IPS-11a (cell line): ENCODE data around the gene RUSC1.
"Not testable (repeated sequence)": the region's sequence is repeated elsewhere in the genome, so short reads cannot be mapped to it uniquely, and the experiment has no call there.

Experiments
- H3K4me3 ChIP-seq: one replicate; pipeline ENCODE4 v1.5.1; 2013; ENCODE audit warnings: low read depth, low read length, control low read depth

Gene RUSC1

DNA sequence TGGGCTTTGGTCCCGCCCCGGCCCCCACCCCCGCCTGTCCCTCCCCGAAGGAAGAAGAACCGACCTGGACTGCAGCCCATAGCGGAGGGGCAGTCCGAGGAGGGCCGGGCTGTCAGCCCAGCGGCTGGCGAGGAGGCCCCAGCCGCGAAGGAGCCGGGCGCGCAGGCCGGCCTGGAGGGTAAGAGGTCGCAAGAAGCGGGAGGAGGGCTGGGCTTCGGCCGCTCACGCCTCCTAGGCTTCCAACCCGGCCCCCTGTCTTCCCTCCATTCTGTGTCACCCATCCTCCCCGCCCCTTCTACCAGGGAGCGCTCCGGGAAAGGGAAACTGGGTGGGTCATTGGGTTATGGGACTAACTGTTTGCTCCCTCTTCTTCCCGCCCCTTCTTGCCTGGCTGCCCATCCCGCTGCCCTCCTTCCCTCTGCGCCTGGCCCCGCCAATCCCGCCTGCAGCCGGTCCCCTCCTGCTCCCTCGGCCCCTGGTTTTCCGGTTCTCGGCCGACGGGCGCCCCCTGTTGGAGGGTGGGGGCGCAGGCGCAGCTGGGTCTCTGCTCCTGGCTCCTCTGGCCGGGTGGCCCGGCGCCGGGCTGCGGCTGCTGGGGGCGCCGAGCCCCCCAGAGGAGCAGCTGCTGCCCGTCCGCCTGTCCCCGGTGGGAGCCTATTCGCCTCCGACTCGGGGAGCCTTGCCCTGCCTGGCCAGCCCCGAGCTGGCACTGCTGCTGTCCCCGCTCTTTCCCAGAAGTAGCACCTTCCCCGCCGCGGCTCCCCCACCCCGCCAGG is 2.4 kb downstream of the RUSC1 start:
- peak overlapping the region; percentile 83 for H3K4me3 ChIP-seq

DNA sequence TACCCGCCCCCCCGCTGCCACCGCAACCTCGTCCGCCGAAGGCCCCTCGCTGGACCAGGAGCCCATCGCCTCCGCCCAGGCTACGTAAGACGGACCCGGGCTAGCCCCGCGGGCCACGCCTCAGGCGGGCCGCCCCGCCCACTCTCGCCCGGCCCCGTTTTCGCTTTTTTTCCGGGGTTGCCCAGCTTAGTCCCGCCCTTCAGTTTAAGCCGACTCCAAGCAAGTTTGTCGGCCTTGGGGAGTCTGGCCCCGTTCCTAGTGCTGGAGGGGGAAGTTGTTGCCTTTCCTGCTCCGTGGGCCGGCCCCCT is 3.0 kb downstream of the RUSC1 start:
- peak overlapping the region; percentile 83 for H3K4me3 ChIP-seq

DNA sequence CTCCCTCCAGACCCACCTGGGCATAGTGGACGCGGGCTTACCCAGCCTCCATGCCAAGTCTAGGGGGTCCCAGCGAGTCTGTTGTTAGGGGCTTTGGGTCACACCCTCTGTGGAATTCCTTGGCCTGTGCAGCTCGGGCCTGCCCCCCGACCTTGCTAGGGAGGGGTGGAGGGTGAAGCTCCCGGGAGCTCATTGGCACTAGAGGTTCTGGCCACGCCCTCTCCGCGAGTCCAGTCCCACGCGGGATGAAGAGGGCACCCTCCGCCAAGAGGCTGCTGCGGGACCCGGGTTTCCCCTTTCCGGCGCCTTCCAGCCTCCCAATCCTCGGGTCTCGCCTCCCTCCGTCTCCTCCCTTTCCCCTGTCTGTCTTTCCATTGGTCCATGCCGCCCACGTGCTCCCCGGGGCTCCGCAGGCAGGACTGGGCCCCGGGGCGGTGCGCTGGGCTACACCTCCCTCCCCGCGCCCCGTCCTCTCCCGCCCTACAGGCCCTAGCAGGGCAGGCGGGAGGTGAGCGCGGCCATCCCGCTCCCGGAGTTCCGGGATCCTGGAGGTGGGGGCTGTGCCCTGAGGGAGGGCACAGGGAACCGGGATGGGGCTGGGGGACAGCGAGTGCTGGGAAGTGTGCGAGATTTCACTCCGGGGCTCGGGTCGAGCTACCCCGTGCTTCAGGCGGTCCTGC is 3.5 kb downstream of the RUSC1 start:
- H3K4me3 ChIP-seq = peak overlapping the region; percentile 83

DNA sequence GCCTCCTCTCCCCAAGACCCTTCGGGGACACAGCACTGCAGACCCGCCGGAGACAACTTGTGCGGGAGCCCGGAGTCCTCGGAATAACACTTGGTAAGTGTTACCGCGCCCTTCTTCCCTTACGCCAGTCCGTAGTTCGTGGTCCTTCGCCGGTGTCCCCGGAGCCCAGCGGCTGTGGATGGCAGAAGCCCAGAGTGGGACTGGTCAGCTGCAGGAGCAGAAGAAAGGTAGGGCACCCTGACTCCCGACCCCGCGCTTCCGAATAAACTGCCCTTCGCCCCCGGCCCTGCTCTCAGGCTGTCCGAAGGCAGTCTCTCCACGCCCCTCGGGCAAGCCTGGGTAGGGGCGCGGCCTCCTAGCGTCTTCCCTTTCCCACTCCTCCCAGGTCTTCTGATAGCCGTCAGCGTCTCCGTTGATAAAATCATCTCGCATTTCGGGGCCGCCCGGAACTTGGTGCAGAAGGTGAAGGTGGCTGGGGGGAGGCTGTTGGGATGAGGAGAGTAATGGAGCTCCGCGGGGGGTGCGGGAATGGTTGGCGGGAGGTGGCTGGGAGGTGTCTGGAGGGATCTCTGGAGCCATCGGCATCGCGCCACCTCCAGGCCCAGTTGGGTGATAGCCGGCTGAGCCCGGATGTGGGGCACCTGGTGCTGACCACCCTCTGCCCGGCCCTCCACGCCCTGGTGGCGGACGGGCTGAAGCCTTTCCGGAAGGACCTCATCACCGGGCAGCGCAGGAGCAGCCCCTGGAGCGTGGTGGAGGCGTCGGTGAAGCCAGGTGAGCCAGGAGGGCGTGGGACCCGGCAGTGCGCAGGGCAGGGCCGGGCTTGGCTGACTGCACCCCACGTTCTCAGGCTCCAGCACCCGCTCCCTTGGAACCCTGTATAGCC is 4.3 kb downstream of the RUSC1 start:
- H3K4me3 ChIP-seq = peak overlapping the region; percentile 83

DNA sequence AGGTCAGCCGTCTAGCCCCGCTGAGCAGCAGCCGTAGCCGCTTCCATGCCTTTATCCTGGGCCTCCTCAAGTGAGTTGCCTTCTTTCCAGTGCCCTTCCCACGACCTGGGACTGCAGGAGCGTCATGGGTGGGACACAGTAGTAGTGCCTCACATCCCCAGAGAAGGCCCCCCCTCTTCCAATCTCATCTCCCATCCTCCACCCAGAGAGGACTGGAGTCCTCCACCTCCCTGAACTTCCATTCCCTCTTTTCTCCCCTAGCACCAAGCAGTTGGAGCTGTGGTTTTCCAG is 4.9 kb downstream of the RUSC1 start:
- peak overlapping the region; percentile 83 for H3K4me3 ChIP-seq

DNA sequence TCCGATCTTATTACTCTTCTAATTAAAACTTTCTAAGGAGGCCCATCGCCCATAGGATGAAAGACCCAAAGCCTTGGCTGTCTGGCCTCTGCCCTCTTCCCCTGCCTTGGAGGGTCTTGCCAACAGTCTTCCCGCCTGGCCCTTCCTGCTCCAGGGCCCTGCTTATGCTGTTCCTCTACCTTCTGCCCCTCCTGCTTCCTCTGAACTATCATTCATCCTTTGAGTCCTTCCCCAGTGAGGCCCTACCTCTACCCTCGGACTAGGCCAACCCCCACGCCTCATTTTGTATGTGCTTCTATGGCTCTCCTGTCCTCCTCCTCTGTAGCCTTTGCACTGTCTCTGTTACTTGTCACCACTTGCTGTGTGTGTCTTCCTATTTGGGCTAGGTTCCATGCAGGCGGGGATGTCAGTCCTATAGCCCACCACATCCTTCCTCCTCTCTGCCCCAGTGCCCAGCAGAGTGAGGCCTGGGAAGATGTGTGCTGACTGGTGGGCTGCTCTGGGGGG is 5.4 kb downstream of the RUSC1 start:
- H3K4me3 ChIP-seq = no peak overlapping the region

DNA sequence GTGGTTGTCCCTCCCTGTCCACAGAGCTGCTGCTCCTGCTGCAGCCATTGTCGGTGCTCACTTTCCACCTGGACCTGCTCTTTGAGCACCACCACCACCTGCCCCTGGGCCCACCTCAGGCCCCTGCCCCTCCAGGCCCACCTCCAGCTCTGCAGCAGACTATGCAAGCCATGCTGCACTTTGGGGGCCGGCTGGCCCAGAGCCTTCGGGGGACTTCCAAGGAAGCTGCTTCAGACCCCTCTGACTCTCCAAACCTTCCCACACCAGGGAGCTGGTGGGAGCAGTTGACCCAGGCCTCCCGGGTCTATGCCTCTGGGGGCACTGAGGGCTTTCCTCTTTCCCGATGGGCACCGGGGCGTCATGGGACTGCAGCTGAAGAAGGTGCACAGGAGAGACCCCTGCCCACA is 5.9 kb downstream of the RUSC1 start:
- H3K4me3 ChIP-seq = no peak overlapping the region

DNA sequence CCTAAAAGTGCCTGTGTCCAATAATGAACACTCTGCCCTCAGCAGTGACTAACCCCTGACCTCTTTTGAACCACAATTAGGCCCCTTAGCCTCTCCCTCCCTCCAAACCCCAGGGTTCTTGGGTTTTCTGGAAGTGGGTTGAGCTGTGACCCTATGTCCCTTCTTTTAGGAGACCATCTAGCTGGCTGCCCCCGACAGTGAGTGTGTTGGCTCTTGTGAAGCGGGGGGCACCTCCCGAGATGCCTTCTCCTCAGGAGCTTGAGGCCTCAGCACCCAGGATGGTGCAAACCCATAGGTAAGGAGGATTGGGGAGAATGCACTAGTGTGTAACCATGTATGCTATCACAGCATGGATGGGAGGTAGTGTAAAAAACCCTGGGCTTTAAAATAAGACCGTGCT is 7.3 kb downstream of the RUSC1 start:
- H3K4me3 ChIP-seq = no peak overlapping the region

DNA sequence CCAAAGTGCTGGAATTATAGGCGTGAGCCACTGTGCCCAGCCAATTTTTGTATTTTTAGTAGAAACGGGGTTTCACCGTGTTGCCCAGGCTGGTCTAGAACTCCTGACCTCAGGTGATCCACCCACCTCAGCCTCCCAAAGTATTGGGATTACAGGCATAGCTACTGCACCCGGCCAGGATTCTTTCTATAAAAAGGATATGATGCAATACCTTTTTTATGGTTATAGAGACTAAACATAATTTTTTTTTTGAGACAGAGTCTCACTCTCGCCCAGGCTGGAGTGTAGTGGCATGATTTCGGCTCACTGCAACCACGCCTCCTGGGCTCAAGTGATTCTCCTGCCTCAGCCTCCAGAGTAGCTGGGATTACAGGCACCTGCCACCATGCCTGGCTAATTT is 8.2 kb downstream of the RUSC1 start:
- H3K4me3 ChIP-seq = not testable (repeated sequence)

DNA sequence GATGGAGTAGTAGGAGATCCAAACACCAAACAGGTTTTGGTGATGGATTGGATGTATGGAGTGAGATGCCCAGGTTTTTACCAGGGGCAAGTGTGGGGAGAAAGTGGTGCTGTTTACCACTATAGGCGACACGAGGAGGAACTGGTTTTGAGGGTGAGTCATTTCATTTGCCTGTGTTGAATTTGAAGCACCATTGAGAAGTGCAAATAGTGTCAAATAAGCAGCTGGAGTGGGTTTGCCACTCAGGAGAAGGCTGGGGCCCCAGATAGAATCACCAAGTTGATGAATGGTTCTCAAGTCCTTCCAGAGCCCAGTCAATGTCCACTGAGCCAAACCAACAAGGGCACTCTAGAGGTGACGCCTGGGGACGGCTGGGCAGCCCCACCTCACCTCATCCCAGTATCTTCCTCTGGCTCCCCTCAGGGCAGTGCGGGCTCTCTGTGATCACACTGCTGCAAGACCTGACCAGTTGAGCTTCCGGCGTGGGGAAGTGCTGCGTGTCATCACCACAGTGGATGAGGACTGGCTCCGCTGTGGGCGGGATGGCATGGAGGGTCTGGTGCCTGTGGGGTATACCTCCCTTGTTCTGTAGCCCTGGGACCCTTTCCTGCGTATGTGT is 9.4 kb downstream of the RUSC1 start:
- H3K4me3 ChIP-seq = no peak overlapping the region

DNA sequence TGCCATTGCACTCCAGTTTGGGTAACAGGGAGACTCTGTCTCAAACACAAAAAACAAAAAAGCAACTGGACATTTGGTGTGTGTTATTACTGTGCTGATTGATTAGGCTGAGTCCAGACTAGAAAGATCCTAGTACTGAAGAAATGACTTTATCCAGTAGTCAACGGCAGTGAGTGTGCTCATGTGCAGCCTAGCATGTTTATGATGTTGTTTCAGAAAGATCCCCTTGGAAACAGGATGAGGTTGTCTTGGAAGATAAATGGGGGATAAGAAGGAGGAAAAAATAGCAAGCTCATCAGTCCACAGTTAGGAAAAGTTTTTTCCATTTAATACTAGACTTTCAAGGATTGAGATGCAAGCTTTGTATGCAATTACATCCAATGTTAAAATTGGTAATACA is 14.3 kb downstream of the RUSC1 start:
- H3K4me3 ChIP-seq = no peak overlapping the region

DNA sequence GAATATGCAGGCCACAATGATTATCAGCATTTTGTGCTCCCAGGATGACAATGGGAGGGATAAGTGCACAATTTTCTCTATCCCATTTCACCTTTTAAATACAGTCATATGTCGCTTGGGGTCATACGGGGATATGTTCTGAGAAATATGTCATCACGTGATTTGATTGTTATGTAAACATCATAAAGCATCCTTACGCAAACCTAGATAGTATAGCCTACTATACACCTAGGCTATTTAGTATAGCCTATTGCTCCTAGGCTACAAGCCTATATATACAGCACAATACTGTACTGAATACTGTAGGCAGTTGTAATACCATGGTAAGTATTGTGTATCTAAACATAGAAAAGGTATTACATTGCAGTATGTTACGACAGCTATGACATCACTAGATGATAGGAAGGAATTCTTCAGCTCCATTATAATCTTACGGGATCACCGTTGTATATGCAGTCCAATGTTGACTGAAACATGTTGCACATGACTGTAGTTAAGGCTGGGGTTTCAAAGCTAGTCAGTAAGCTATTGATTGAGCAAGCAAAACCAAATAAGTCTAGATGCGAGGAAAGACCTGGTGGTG is 18.9 kb downstream of the RUSC1 start:
- no peak overlapping the region for H3K4me3 ChIP-seq

DNA sequence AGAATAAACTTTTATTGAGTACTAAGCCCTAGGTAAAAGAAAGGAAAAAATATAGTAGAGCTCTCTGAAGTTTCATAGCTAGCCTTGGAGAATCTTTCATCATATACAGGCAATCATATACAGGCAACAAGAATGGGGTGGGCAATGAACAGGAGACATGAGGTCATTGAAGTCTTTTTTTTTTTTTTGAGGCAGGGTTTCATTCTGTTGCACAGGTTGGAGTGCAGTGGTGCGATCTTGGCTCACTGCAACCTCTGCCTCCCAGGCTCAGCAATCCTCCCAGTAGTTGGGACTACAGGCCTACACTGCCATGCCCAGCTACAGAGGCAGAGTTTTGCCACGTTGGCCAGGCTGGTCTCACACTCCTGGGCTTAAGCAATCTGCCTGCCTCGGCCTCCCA is 22.1 kb downstream of the RUSC1 start:
- no peak overlapping the region for H3K4me3 ChIP-seq

DNA sequence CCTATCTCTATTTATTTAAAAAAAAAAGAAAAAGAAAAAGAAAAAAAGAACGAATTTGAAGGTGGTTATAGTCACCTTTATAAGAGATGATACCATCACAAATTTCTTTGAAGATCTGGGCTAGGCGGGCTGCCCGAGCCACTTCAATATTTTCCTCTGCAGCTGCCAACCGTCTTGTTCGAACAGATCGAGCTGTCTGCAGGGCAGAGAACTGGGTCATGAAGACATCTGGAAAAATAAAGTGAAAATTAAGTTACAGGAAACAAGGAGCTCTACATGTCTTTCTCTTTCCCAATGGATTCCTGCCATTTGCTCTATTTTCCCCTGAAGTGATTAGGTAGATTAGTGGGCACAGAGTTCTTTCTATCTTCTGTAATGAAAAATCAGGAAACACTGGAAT is 31.9 kb downstream of the RUSC1 start:
- no peak overlapping the region for H3K4me3 ChIP-seq

DNA sequence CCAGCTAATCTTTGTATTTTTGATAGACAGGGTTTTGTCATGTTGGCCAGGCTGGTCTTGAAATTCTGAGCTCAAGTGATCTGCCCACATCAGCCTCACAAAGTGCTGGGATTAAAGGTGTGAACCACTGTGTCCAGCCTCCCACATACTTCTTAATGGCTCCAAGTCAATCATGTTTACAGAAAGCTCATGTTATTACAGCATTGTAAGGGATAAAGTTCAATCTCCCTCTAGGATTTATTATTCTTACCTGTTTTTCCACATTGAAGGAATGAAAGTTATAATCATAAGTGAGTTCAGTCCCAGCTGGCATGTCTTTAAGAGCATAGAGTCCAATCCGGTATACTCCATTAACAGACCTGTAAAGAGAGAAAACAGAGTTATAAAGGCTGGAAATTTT is 39.4 kb downstream of the RUSC1 start:
- H3K4me3 ChIP-seq = no peak overlapping the region

DNA sequence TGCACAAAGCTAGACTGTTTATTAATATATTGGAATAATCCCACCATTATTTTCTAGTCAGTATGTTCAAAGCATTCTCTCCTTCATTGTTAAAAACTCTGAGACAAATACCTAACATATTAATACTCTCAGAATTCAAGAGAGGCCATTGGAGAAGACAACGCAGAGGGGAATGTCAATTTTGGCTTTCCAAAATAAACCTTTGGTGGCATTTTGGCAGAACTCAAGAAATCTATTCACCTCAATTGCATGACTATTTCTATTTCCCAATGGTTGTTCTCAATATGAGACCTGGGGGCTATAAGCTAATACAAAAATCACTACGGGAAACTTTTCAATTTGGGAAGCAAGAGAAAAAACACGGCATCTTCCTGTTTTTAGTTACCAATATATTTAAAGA is 58.5 kb downstream of the RUSC1 start:
- no peak overlapping the region for H3K4me3 ChIP-seq

DNA sequence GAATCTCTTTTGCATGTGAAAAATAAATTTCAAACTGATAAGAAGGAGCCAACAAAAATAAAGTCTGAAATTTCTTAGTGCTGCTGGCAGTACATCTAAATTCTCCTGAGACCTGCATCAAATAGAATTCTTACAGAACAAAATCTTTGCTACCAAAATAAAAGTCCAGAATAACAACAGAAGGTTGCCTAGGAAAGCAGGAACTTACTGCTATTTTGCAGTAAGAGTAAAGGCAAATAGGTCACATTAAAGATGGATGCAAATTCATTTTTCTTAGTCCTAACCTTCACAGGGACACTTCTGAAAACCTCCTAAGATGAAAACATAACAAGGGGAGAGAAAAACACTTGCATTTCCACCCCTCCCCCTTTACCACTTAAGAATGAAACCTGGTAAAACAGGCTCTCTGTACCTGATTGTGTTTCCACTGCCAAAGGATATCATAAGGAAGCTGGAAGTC is 59.0 kb downstream of the RUSC1 start:
- no peak overlapping the region for H3K4me3 ChIP-seq
